HG03442 (cell line): ENCODE results near the gene RHOBTB3.
A peak's percentile ranks its signal among the peaks of the same experiment; 100 is the strongest.

Source experiments
- ATAC-seq: cut with Tn5 transposase; IDR thresholded peaks from one replicate; pipeline ENCODE4 v1.9.1; 2021; ENCODE audit warnings: mild to moderate bottlenecking, moderate library complexity; ENCODE audit not compliant: unreplicated experiment

RHOBTB3 gene

GRCh38 chr5:95838556-95838955 is 107.4 kb downstream of the RHOBTB3 start:
- ATAC-seq, result no peak

- no peak for ATAC-seq
Measured at GRCh38 chr5:95839658-95840057, 108.5 kb downstream of the RHOBTB3 start.

DNA sequence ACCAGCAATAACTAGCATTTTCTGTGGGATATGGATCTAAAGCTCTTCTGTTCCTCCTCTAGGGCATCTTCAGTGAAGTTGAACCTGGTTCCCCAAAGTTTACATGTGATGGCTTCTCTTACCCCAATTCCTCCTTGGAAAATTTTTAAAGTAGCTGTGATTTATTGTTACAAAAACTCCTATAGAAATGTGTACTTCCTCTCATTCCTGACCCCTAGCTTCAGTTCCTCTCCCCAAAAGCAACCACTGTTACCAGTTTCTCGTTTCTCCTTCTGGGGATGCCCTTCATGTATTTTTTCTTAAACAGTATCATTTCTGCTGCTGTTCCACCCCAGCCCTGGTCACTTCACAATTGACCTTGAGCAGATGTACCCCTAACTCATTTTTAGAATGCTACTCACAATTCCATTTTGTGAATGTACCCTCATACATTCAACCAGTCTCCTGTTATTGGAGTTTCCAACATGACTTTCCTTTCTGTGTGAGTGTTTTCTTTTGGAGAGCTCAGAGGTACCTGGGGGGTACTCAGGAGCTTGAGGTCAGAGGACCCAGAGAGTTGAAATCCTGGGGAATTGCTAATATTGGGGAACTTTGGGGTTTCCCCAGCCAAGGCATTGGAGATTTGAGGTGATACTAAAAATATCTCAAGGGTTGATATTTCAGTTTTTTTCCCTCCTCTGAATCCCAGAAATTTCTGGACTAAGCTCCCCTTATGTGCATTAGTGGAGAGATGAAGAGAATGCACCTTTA is 110.0 kb downstream of the RHOBTB3 start:
- ATAC-seq, result no peak

GRCh38 chr5:95841914-95842812 is 111.0 kb downstream of the RHOBTB3 start:
- ATAC-seq, result no peak

DNA sequence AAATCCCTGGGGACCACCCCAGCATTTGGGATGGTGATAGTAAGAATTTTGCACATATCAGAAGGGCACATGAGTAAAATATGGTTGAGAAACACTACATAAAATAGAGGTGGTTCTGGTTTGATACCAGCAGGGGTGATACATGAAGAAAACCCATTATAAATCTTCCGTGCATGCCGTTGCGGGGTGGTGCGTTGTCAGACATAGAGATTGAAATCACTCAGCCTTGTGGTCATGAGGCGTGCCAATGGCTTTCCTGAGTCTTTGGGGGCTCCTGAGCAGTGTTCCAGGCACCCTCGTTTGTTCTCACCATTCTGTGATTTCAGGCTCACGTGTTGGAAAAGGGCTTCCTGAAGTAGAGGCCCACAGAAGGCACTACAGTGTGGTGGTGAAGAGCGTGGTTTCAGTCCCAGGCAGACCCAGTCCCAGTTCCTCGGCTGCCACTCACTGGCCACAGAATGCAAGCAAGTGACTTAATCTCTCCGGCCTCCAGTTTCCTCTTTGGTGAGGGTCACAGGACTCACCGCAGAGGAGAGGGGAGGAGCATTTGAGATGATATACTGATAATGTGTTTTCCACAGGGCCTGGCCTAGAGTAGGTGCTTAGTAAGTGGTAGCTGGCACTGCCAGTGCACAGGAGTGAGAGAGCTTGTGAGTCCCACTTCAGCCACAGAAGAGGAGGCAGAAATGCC is 111.9 kb downstream of the RHOBTB3 start:
- ATAC-seq, result peak; percentile 86

DNA sequence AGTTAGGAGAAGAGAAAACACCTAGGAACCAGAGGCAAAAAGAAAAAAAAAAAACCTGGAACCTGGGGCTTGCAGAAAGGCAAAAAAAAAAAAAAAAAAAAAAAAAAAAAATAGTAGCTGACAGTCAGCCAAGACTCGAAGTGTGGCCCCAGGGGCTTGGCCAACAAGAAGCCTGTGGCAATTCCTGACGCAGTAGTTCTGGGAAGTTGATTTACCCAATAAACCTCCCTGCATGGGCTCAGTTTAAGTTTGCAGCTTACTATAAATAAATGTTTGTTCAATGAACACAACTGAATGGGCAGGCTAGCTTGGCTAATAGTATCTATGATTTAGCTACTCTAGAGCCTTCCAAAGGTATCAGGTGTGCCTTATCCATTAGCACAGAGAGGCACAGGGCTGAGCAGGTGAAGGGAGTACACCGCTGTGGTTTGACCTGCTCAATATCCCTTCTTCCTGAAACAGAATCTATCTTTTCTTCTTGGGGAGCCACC is 112.6 kb downstream of the RHOBTB3 start:
- ATAC-seq, result no peak

DNA sequence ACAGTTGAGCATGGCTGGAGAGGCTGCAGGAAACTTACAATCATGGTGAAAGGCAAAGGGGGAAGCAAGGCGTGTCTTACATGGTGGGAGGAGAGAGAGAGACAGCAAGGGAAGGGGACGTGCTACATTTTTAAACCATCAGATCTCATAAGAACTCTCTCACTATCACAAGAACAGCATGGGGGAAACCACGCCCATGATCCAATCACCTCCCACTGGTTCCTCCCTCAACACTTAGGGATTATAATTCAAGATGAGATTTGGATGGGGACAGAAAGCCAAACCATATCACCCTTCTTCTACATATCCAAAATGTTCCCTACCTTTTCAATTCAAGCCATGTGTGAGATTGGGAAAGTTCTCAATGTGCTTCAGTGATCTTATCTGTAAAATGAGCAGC is 114.3 kb downstream of the RHOBTB3 start:
- ATAC-seq, result no peak
